HL-60 (cell line): Measurements from ENCODE around the gene SMARCC2.

Source experiments
- CTCF ChIP-seq: IDR thresholded peaks from one replicate; pipeline ENCODE4 v1.5.1; 2011; ENCODE audit warnings: low read length, control low read depth, inconsistent platforms; ENCODE audit not compliant: insufficient read depth
- GABPA ChIP-seq: IDR thresholded peaks from 2 replicates; pipeline ENCODE4 v1.6.1; 2012; ENCODE audit warnings: low read depth
- POLR2AphosphoS5 ChIP-seq: IDR thresholded peaks from 2 replicates; pipeline ENCODE4 v1.6.1; 2012; ENCODE audit warnings: low read depth

GRCh38 chr12:56216461-56216860, 27.2 kb upstream of the SMARCC2 start:
- TF ChIP-seq CTCF (no peak), POLR2AphosphoS5 (no peak), GABPA (no peak)
